ENCODE data around the gene DNAAF1. TPM values are rescaled to one million over a fixed set of nuclear protein-coding genes. Genes with fewer than 3 reads are reported as not detected.
A peak's percentile ranks its signal among the peaks of the same experiment; 100 is the strongest.

The DNAAF1 gene
- total RNA-seq, 4 donors from 2014 or later: under 0.01 TPM; not detected in 3

DNA sequence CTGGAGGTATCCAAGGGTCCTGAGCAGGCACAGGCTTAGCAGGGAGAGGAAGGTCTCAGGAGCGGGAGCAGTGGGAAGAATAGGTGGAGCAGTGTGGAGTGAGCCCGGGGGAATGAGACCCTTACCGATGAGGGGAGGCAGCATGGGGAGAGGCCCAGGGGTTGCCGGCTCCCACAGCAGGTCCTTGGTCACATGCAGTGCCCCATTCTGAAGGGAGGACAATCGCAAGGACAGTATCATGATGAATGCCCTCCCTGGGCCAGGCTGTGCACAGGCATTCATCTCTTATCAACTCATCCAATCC, 38.4 kb downstream of the DNAAF1 start:
- no peaks in the 10 kb centered on the region for H3K9me3 ChIP-seq
- H3K4me1 ChIP-seq: peaks cover 12 to 54% (median 13%) of the 10 kb centered on the region in 3 donors
- peaks cover 22 to 67% (median 31%) of the 10 kb centered on the region in 3 donors for H3K36me3 ChIP-seq
- H3K27ac ChIP-seq: peak overlapping the region in 2 of 4 donors; percentile 47 to 91
- TF ChIP-seq POLR2A (IDR thresholded peaks at IDR 0.05) (no peak), CTCF (IDR thresholded peaks at IDR 0.05) (no peak)
- 93 to 96% methylated on average over 5 of the region's 5 CpGs for WGBS, 2 donors
- no peaks in the 10 kb centered on the region for H3K27me3 ChIP-seq
- no peak overlapping the region for H3K4me3 ChIP-seq
- intact Hi-C loops (cut with DNase I): loop anchor here (10.0 kb wide), 1 partner anchor 99 kb away; no protein-coding TSS in a partner anchor
- DNase-seq: no peak

DNA sequence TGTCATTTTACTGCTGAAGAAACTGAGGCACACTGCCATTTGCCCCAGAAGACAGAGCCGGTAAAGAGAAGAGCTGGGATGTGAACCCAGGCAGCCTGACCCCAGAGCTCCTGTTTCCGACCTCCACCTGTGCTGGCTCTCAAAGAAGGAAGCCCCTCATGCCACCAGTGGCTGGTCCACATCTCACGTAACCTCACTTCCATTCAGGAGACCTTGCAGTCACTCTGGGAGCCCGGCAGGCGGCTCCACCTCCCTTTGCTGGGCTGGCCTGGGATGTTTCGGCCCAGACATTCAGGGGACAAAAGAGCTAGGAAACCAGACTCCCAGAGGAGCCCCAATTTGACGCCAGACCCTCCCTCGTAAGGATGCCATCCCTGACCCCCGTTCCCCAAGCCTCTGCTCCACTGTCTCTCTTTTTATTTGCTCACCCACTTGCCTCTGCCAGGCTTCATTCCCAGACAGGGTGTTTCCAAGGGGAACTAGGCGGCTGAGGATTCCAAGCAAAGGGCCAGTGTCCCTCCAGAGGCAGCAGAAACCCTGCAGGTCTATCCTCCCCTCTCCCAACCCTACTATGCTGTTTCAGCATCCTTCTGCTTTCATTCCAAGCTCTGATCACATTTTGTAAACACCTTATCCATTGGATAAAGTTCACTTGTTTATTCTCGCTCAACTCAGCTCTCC, 38.9 kb downstream of the DNAAF1 start:
- H3K27me3 ChIP-seq: no peaks in the 10 kb centered on the region
- H3K4me3 ChIP-seq: no peak overlapping the region
- 86 to 87% methylated on average over 8 to 11 of the region's 11 CpGs for WGBS, 2 donors
- peaks cover 12 to 53% (median 13%) of the 10 kb centered on the region in 3 donors for H3K4me1 ChIP-seq
- no peaks in the 10 kb centered on the region for H3K9me3 ChIP-seq
- DNase-seq: no peak
- H3K36me3 ChIP-seq: peaks cover 22 to 62% (median 30%) of the 10 kb centered on the region in 3 donors
- peak overlapping the region in 2 of 4 donors; percentile 47 to 91 for H3K27ac ChIP-seq
- intact Hi-C loops (cut with DNase I): loop anchor here (10.0 kb wide), 1 partner anchor 99 kb away; no protein-coding TSS in a partner anchor
- TF ChIP-seq POLR2A (IDR thresholded peaks at IDR 0.05) (no peak), CTCF (IDR thresholded peaks at IDR 0.05) (peak in 3 of 6 experiments; percentile 9 to 48 (median 15))

- no peaks in the 10 kb centered on the region for H3K9me3 ChIP-seq
- DNase-seq: no peak
- intact Hi-C loops (cut with DNase I): loop anchor here (10.0 kb wide), 1 partner anchor 100 kb away; no protein-coding TSS in a partner anchor
- H3K27me3 ChIP-seq: no peaks in the 10 kb centered on the region
- WGBS, 2 donors: 79 to 84% methylated on average over 9 to 10 of the region's 10 CpGs
- peaks cover 12 to 53% (median 13%) of the 10 kb centered on the region in 3 donors for H3K4me1 ChIP-seq
- peak overlapping the region in 2 of 4 donors; percentile 47 to 91 for H3K27ac ChIP-seq
- H3K4me3 ChIP-seq: peak overlapping the region in 2 of 4 donors; percentile 77 to 97
- H3K36me3 ChIP-seq: peaks cover 15 to 55% (median 23%) of the 10 kb centered on the region in 3 donors
- TF ChIP-seq POLR2A (IDR thresholded peaks at IDR 0.05) (no peak), CTCF (IDR thresholded peaks at IDR 0.05) (no peak)
Observed at GRCh38 chr16:84184775-84185174, 39.7 kb downstream of the DNAAF1 start.

- WGBS, 2 donors: 4 to 19% methylated on average over 8 to 31 of the region's 55 CpGs
- H3K4me3 ChIP-seq: peak within 1 kb of the TSS; percentile 77 to 97 (median 92)
- peak within 1 kb of the TSS; percentile 83 to 91 (median 85) for H3K27ac ChIP-seq
- DNase-seq: peak; percentile 72
- H3K36me3 ChIP-seq: peaks cover 0 to 47% (median 8%) of the 10 kb centered on the region in 3 donors
- H3K27me3 ChIP-seq: no peaks in the 10 kb centered on the region
- intact Hi-C loops (cut with DNase I): loop anchor here (10.0 kb wide), 1 partner anchor 102 kb away; no protein-coding TSS in a partner anchor
- H3K9me3 ChIP-seq: no peaks in the 10 kb centered on the region
- peaks cover 12 to 41% (median 13%) of the 10 kb centered on the region in 3 donors for H3K4me1 ChIP-seq
- peak; percentile 92 to 99 (median 97) for TF ChIP-seq CTCF (IDR thresholded peaks at IDR 0.05)
- peak in 1 of 4 donors; percentile 49 for TF ChIP-seq POLR2A (IDR thresholded peaks at IDR 0.05)
Observed at GRCh38 chr16:84186685-84187437, 41.8 kb downstream of the DNAAF1 start, which contains the start of gene TAF1C. TAF1C (minus strand) TSS chr16:84187057; CDS start chr16:84184988, 2,069 bp downstream.

Measured in esophagus squamous epithelium (tissue), 5 donors.